Mesenchymal stem cell (in vitro differentiated cells and primary cell): ENCODE data around the gene SESN1.

ENCODE experiments used
- DNase-seq: peaks from one replicate; pipeline ENCODE4 v3.0.0-alpha.2; 2013
- H2AFZ ChIP-seq: one replicate; pipeline ENCODE4 v1.6.1; 2013; ENCODE audit warnings: low read depth, mild to moderate bottlenecking, control low read depth, inconsistent platforms, low read length, moderate library complexity
- H2AK5ac ChIP-seq: 2 replicates; pipeline ENCODE4 v1.6.1; 2013; ENCODE audit warnings: low read length, moderate library complexity, mild to moderate bottlenecking, inconsistent platforms; ENCODE audit not compliant: severe bottlenecking
- H2BK120ac ChIP-seq: one replicate; pipeline ENCODE4 v1.6.1; 2013; ENCODE audit warnings: low read depth, mild to moderate bottlenecking, inconsistent platforms, low read length, moderate library complexity
- H2BK12ac ChIP-seq, 2 experiments: one replicate each; pipeline ENCODE4 v1.6.1; 2013; ENCODE audit warnings: inconsistent platforms in 2 of 2, low read length in 2 of 2, mild to moderate bottlenecking in 2 of 2, moderate library complexity in 2 of 2, control low read depth in 1 of 2
- H2BK15ac ChIP-seq: one replicate; pipeline ENCODE4 v1.6.1; 2013; ENCODE audit warnings: mild to moderate bottlenecking, low read depth, inconsistent platforms; ENCODE audit not compliant: poor library complexity, severe bottlenecking
- H2BK5ac ChIP-seq: 2 replicates; pipeline ENCODE4 v1.6.1; 2013; ENCODE audit warnings: low read depth, mild to moderate bottlenecking, low read length, control low read depth, inconsistent platforms; ENCODE audit not compliant: poor library complexity, severe bottlenecking
- H3K14ac ChIP-seq, 2 experiments: one replicate each; pipeline ENCODE4 v1.6.1; 2013; ENCODE audit warnings: inconsistent platforms in 2 of 2, low read length in 2 of 2, control low read depth in 1 of 2, mild to moderate bottlenecking in 1 of 2, moderate library complexity in 1 of 2
- H3K18ac ChIP-seq, 2 experiments: one replicate each; pipeline ENCODE4 v1.6.1; 2013; ENCODE audit warnings: inconsistent platforms in 2 of 2, low read length in 2 of 2, control low read depth in 1 of 2, low read depth in 1 of 2, mild to moderate bottlenecking in 1 of 2
- H3K23ac ChIP-seq, 2 experiments: one replicate each; pipeline ENCODE4 v1.6.1; 2013; ENCODE audit warnings: inconsistent platforms in 2 of 2, low read length in 2 of 2, mild to moderate bottlenecking in 2 of 2, moderate library complexity in 2 of 2, control low read depth in 1 of 2
- H3K27ac ChIP-seq: 2 replicates; pipeline ENCODE4 v1.5.1; 2013; ENCODE audit warnings: mild to moderate bottlenecking, moderate library complexity, low read length, control low read depth, inconsistent platforms; ENCODE audit not compliant: poor library complexity, severe bottlenecking
- H3K27me3 ChIP-seq, 2 experiments: 2 replicates each; pipeline versions ENCODE4 v1.6.1 to v1.7.0; 2013; ENCODE audit warnings: low read length in 2 of 2, mild to moderate bottlenecking in 2 of 2, moderate library complexity in 2 of 2, control low read depth in 1 of 2, inconsistent platforms in 1 of 2; ENCODE audit not compliant: control insufficient read depth in 1 of 2, insufficient read depth in 1 of 2
- H3K36me3 ChIP-seq, 2 experiments: 2 replicates each; pipeline versions ENCODE4 v1.6.1 to v1.7.0; 2013; ENCODE audit warnings: low read length in 2 of 2, control low read depth in 1 of 2, inconsistent platforms in 1 of 2, low read depth in 1 of 2, mild to moderate bottlenecking in 1 of 2; ENCODE audit not compliant: insufficient read depth in 2 of 2, control insufficient read depth in 1 of 2
- H3K4ac ChIP-seq, 2 experiments: one replicate each; pipeline ENCODE4 v1.6.1; 2013; ENCODE audit warnings: inconsistent platforms in 2 of 2, low read length in 2 of 2, mild to moderate bottlenecking in 2 of 2, moderate library complexity in 2 of 2, control low read depth in 1 of 2, low read depth in 1 of 2
- H3K4me1 ChIP-seq: 2 replicates; pipeline ENCODE4 v1.6.1; 2013; ENCODE audit warnings: low read depth, low read length, control low read depth; ENCODE audit not compliant: control insufficient read depth, insufficient read depth
- H3K4me2 ChIP-seq: 2 replicates; pipeline ENCODE4 v1.6.1; 2013; ENCODE audit warnings: low read length, mild to moderate bottlenecking, inconsistent platforms; ENCODE audit not compliant: poor library complexity, severe bottlenecking
- H3K4me3 ChIP-seq, 2 experiments: 2 replicates each; pipeline versions ENCODE4 v1.5.1 to v1.7.0; 2013; ENCODE audit warnings: low read length in 2 of 2, mild to moderate bottlenecking in 2 of 2, control low read depth in 1 of 2, low read depth in 1 of 2; ENCODE audit not compliant: insufficient read depth in 1 of 2
- H3K79me1 ChIP-seq: replicated peaks from 2 replicates; pipeline ENCODE4 v1.6.1; 2013; ENCODE audit warnings: mild to moderate bottlenecking, control low read depth, low read length, inconsistent platforms; ENCODE audit not compliant: poor library complexity, severe bottlenecking
- H3K9ac ChIP-seq: 2 replicates; pipeline ENCODE4 v1.7.0; 2013; ENCODE audit warnings: mild to moderate bottlenecking, low read length, moderate library complexity
- H3K9me3 ChIP-seq: 2 replicates; pipeline ENCODE4 v1.7.0; 2013; ENCODE audit warnings: mild to moderate bottlenecking, low read length; ENCODE audit not compliant: control insufficient read depth
- H4K8ac ChIP-seq: one replicate; pipeline ENCODE4 v1.6.1; 2013; ENCODE audit warnings: inconsistent platforms, mild to moderate bottlenecking, low read length, moderate library complexity
- H4K91ac ChIP-seq: one replicate; pipeline ENCODE4 v1.6.1; 2013; ENCODE audit warnings: mild to moderate bottlenecking, low read length, inconsistent platforms
- WGBS: methylation state at CpG from one replicate; pipeline ENCODE4 v1.1.7; 2013; ENCODE audit warnings: mixed read lengths; 5-methylcytosine and 5-hydroxymethylcytosine counted together

SESN1 gene

GRCh38 chr6:109036574-109037294 lies 57.9 kb downstream of the SESN1 start:
- H3K18ac ChIP-seq = no peak overlapping the region
- no peak overlapping the region for H3K4ac ChIP-seq
- H4K91ac ChIP-seq = no peak overlapping the region
- H2BK15ac ChIP-seq = no peak overlapping the region
- peaks cover 9% of the 10 kb centered on the region for H3K79me1 ChIP-seq
- WGBS = 100% methylated on average over 4 of the region's 5 CpGs
- no peaks in the 10 kb centered on the region for H3K4me1 ChIP-seq
- H3K9ac ChIP-seq = no peak overlapping the region
- no peak overlapping the region for H2BK120ac ChIP-seq
- H2BK12ac ChIP-seq = no peak overlapping the region
- H4K8ac ChIP-seq = no peak overlapping the region
- H3K4me3 ChIP-seq = no peak overlapping the region
- H2AK5ac ChIP-seq = no peak overlapping the region
- no peak overlapping the region for H2BK5ac ChIP-seq
- no peak for DNase-seq
- H3K27ac ChIP-seq = no peak overlapping the region
- H3K4me2 ChIP-seq = no peak overlapping the region
- no peak overlapping the region for H3K14ac ChIP-seq
- no peak overlapping the region for H2AFZ ChIP-seq
- no peaks in the 10 kb centered on the region for H3K27me3 ChIP-seq
- H3K9me3 ChIP-seq = no peaks in the 10 kb centered on the region
- no peaks in the 10 kb centered on the region for H3K36me3 ChIP-seq
- no peak overlapping the region for H3K23ac ChIP-seq

GRCh38 chr6:109034526-109034925 lies 60.1 kb downstream of the SESN1 start:
- Histone ChIP-seq H3K4me2 (no peak overlapping the region), H3K18ac (no peak overlapping the region), H3K27ac (no peak overlapping the region), H3K14ac (no peak overlapping the region), H4K91ac (no peak overlapping the region), H3K23ac (no peak overlapping the region), H3K4me1 (no peaks in the 10 kb centered on the region), H3K36me3 (no peaks in the 10 kb centered on the region), H3K9ac (no peak overlapping the region), H2AFZ (no peak overlapping the region), H4K8ac (no peak overlapping the region), H3K79me1 (peaks cover 13% of the 10 kb centered on the region), H2BK5ac (no peak overlapping the region), H3K4ac (no peak overlapping the region), H2BK15ac (no peak overlapping the region), H2BK120ac (no peak overlapping the region), H3K27me3 (no peaks in the 10 kb centered on the region), H3K9me3 (no peaks in the 10 kb centered on the region), H3K4me3 (no peak overlapping the region), H2AK5ac (no peak overlapping the region), H2BK12ac (no peak overlapping the region)
- no peak for DNase-seq
- 72% methylated on average over 1 of the region's 1 CpG for WGBS

GRCh38 chr6:109033655-109034054 lies 61.0 kb downstream of the SESN1 start:
- Histone ChIP-seq H2BK5ac (no peak overlapping the region), H2BK120ac (no peak overlapping the region), H3K4ac (no peak overlapping the region), H3K36me3 (no peaks in the 10 kb centered on the region), H3K14ac (no peak overlapping the region), H4K8ac (no peak overlapping the region), H3K4me1 (no peaks in the 10 kb centered on the region), H2AFZ (no peak overlapping the region), H3K79me1 (peaks cover 13% of the 10 kb centered on the region), H2BK15ac (no peak overlapping the region), H3K18ac (no peak overlapping the region), H3K4me3 (no peak overlapping the region), H3K27me3 (no peaks in the 10 kb centered on the region), H2BK12ac (no peak overlapping the region), H3K4me2 (no peak overlapping the region), H4K91ac (no peak overlapping the region), H3K23ac (no peak overlapping the region), H3K9me3 (no peaks in the 10 kb centered on the region), H2AK5ac (no peak overlapping the region), H3K9ac (no peak overlapping the region), H3K27ac (no peak overlapping the region)
- DNase-seq = no peak
- WGBS = 92% methylated on average over 2 of the region's 2 CpGs

GRCh38 chr6:109031416-109031815 lies 63.2 kb downstream of the SESN1 start:
- H3K36me3 ChIP-seq = no peaks in the 10 kb centered on the region
- H3K27me3 ChIP-seq = no peaks in the 10 kb centered on the region
- H2BK5ac ChIP-seq = no peak overlapping the region
- H3K79me1 ChIP-seq = peaks cover 12% of the 10 kb centered on the region
- H2BK120ac ChIP-seq = no peak overlapping the region
- H3K4me3 ChIP-seq = no peak overlapping the region
- no peak overlapping the region for H3K4me2 ChIP-seq
- H2BK15ac ChIP-seq = no peak overlapping the region
- H3K23ac ChIP-seq = no peak overlapping the region
- WGBS = 78% methylated on average over 1 of the region's 1 CpG
- no peak overlapping the region for H2BK12ac ChIP-seq
- no peak overlapping the region for H3K9ac ChIP-seq
- DNase-seq = no peak
- no peaks in the 10 kb centered on the region for H3K9me3 ChIP-seq
- H3K14ac ChIP-seq = no peak overlapping the region
- no peak overlapping the region for H4K91ac ChIP-seq
- H3K27ac ChIP-seq = no peak overlapping the region
- no peak overlapping the region for H3K4ac ChIP-seq
- no peak overlapping the region for H4K8ac ChIP-seq
- no peak overlapping the region for H2AFZ ChIP-seq
- H3K4me1 ChIP-seq = no peaks in the 10 kb centered on the region
- H2AK5ac ChIP-seq = no peak overlapping the region
- H3K18ac ChIP-seq = no peak overlapping the region
